ENCODE data around the gene GRIN2A. TPM values are rescaled to one million over a fixed set of nuclear protein-coding genes. Genes with fewer than 3 reads are reported as not detected.

GRIN2A gene
- total RNA-seq, 1 donor from 2014 or later = 0.09 TPM

DNA sequence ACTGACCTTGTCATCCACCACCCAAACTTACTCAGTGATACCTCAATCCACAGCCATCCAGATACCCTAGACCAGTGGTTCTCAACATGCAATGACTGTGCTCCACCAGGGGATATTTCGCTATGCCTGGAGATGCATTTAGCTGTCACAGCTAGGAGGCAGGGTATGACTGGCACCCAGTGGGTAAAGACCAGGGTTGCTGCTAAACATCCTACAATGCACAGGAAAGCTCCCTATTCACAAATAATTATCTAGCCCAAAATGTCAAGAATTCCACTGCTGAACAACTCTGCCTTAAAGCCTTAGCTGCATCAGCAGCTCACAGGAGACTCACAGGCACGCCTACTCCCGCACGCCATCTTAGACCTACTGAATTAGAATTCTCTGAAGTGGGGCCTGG lies 212.6 kb downstream of the GRIN2A start:
- no peak for ATAC-seq
- Histone ChIP-seq H3K4me3 (no peak overlapping the region), H3K9me3 (no peaks in the 10 kb centered on the region), H3K27me3 (no peaks in the 10 kb centered on the region), H3K27ac (no peak overlapping the region), H3K36me3 (no peaks in the 10 kb centered on the region), H3K4me1 (no peaks in the 10 kb centered on the region)
- TF ChIP-seq, protein P1, sequence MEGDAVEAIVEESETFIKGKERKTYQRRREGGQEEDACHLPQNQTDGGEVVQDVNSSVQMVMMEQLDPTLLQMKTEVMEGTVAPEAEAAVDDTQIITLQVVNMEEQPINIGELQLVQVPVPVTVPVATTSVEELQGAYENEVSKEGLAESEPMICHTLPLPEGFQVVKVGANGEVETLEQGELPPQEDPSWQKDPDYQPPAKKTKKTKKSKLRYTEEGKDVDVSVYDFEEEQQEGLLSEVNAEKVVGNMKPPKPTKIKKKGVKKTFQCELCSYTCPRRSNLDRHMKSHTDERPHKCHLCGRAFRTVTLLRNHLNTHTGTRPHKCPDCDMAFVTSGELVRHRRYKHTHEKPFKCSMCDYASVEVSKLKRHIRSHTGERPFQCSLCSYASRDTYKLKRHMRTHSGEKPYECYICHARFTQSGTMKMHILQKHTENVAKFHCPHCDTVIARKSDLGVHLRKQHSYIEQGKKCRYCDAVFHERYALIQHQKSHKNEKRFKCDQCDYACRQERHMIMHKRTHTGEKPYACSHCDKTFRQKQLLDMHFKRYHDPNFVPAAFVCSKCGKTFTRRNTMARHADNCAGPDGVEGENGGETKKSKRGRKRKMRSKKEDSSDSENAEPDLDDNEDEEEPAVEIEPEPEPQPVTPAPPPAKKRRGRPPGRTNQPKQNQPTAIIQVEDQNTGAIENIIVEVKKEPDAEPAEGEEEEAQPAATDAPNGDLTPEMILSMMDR (IDR thresholded peaks at IDR 0.05) = no peak
- no peak for DNase-seq
- intact Hi-C loops (cut with DNase I) = no loop called here

DNA sequence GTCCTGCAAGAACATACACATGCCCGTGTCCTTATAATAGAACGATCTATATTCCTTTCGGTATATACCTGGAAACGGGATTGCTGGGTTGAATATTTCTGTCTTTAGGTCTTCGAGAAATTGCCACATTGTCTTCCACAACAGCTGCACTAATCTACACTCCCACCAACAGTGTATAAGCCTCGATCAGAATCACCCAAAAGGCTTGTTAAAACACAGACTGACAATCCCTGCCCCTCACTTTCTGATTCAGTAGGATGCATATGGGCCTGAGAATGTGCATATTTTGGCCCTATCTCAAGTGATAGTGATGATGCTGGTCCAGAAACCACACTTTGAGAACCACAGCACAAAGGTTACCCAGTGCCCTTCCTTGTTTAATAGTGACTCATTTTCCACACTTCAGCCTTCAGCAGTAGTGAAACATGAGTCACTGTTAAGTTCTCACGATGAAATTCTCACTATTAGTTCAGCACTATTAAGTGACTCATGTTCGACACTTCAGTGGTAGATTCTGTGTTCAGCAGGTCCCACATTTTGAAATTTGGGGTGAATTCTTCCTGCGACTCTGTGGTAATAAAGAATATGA lies 215.6 kb downstream of the GRIN2A start:
- Histone ChIP-seq H3K27ac (no peak overlapping the region), H3K27me3 (no peaks in the 10 kb centered on the region), H3K9me3 (no peaks in the 10 kb centered on the region), H3K4me3 (no peak overlapping the region), H3K36me3 (no peaks in the 10 kb centered on the region), H3K4me1 (no peaks in the 10 kb centered on the region)
- intact Hi-C loops (cut with DNase I) = no loop called here
- ATAC-seq (no peak), DNase-seq (no peak)
- TF ChIP-seq, protein P1 (IDR thresholded peaks at IDR 0.05) = no peak

DNA sequence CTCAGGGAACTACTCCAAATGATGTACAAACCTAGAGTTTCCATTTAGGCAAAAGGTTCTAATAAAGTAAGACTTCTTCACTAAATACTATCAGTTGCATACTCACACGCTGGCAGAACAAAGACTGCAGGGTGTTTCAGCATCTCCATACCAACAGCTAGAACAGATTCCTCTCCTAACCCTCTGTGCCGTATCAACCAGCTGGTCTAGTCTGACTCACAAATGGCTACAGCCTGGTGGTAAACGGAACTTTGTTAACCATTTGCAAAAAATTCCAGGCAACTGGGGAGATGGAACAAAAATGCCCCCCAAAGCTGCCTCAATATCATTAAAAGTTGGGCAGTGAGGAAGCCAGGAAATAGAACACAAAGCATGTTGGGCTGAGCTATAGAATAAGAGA lies 217.1 kb downstream of the GRIN2A start:
- Histone ChIP-seq H3K27me3 (no peaks in the 10 kb centered on the region), H3K4me3 (no peak overlapping the region), H3K27ac (no peak overlapping the region), H3K9me3 (no peaks in the 10 kb centered on the region), H3K36me3 (no peaks in the 10 kb centered on the region), H3K4me1 (no peaks in the 10 kb centered on the region)
- intact Hi-C loops (cut with DNase I) = no loop called here
- DNase-seq (no peak), ATAC-seq (no peak)
- TF ChIP-seq, protein P1 (IDR thresholded peaks at IDR 0.05) = no peak

DNA sequence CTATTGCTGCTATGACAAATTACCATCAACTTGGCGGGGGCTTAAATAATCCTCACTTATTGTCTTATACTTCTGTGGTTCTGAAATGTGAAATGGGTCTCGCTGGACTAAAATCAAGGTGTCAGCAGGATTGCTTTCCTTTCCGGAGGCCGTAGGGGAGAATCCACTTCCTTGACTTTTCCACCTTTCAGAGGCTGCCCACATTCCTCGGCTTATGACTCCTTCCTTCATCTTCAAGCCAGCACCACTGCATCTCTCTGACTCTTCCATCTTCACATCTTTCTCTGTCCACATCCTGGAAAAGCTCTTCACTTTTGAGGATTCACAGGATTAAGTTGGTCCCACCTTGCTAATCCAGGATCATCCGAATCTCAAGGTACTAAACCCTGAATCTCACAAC lies 217.8 kb downstream of the GRIN2A start:
- DNase-seq = no peak
- intact Hi-C loops (cut with DNase I) = no loop called here
- TF ChIP-seq, protein P1 (IDR thresholded peaks at IDR 0.05) = no peak
- no peaks in the 10 kb centered on the region for H3K9me3 ChIP-seq
- H3K36me3 ChIP-seq = no peaks in the 10 kb centered on the region
- no peaks in the 10 kb centered on the region for H3K27me3 ChIP-seq
- no peak overlapping the region for H3K4me3 ChIP-seq
- ATAC-seq = no peak
- H3K27ac ChIP-seq = no peak overlapping the region
- no peaks in the 10 kb centered on the region for H3K4me1 ChIP-seq

DNA sequence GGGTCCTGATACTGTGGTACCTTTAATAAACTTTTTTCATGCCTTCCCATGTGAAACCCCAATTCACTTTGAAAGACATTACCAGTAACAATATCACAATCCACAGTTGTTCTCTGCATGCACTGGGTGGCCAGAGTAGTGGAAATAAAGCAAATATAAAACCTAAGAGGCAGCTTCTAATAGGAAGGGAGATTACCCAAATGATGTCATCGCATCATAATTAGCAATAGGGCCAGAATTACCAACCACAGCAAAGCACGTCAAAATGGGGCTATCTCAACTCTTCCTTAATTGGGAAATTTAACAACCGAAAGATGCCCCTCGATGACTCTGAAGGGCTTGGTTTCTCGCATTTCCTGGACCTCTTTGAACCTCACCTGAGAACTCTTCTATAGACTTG lies 224.8 kb downstream of the GRIN2A start:
- Histone ChIP-seq H3K27ac (no peak overlapping the region), H3K4me3 (no peak overlapping the region), H3K27me3 (no peaks in the 10 kb centered on the region), H3K4me1 (no peaks in the 10 kb centered on the region), H3K36me3 (no peaks in the 10 kb centered on the region), H3K9me3 (no peaks in the 10 kb centered on the region)
- intact Hi-C loops (cut with DNase I) = no loop called here
- no peak for DNase-seq
- TF ChIP-seq, protein P1 (IDR thresholded peaks at IDR 0.05) = no peak
- no peak for ATAC-seq

DNA sequence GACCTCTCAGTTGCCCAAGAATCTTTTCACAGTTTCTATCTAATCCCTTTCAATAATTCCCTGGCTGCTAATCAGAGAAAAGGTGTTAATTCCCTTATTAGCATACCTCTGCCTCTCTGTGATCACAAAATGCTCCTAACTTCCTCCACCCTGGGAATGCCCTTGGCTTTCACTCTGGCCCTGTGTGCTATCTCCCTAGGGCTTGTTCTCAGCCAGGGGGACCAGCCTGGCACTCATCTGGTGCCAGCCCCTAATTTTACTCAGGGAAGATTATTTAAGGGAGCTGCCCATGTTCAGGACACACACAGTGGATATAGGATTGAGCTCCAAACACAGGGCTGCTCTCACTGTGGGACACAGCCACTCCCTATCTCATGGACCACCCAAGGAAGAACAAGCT lies 225.2 kb downstream of the GRIN2A start:
- no peaks in the 10 kb centered on the region for H3K27me3 ChIP-seq
- no peak overlapping the region for H3K27ac ChIP-seq
- DNase-seq (no peak), ATAC-seq (no peak)
- H3K4me3 ChIP-seq = no peak overlapping the region
- no peaks in the 10 kb centered on the region for H3K4me1 ChIP-seq
- TF ChIP-seq, protein P1 (IDR thresholded peaks at IDR 0.05) = no peak
- H3K9me3 ChIP-seq = no peaks in the 10 kb centered on the region
- intact Hi-C loops (cut with DNase I) = no loop called here
- no peaks in the 10 kb centered on the region for H3K36me3 ChIP-seq

Data from upper lobe of right lung (tissue), 1 donor.